Osteocyte (in vitro differentiated cells): Measurements from ENCODE around the gene SART3. TPM values are rescaled to one million over a fixed set of nuclear protein-coding genes. Genes with fewer than 3 reads are reported as not detected.

Experiments
- DNase-seq: peaks from one replicate; pipeline ENCODE4 v3.0.0; 2021; ENCODE audit warnings: mixed read lengths; ENCODE audit not compliant: unreplicated experiment; ENCODE audit errors: extremely low spot score
- H3K27ac Mint-ChIP-seq: one replicate; pipeline ENCODE4 v1.8.0; 2021; ENCODE audit warnings: mild to moderate bottlenecking, mixed read lengths; ENCODE audit not compliant: unreplicated experiment
- H3K27me3 Mint-ChIP-seq: one replicate; pipeline ENCODE4 v1.8.0; 2021; ENCODE audit warnings: mixed read lengths; ENCODE audit not compliant: unreplicated experiment
- H3K36me3 Mint-ChIP-seq: one replicate; pipeline ENCODE4 v1.8.0; 2021; ENCODE audit warnings: mixed read lengths; ENCODE audit not compliant: unreplicated experiment
- H3K4me1 Mint-ChIP-seq: one replicate; pipeline ENCODE4 v1.8.0; 2021; ENCODE audit warnings: mixed read lengths; ENCODE audit not compliant: unreplicated experiment
- H3K4me3 Mint-ChIP-seq: one replicate; pipeline ENCODE4 v1.8.0; 2021; ENCODE audit warnings: mild to moderate bottlenecking, moderate library complexity, mixed read lengths; ENCODE audit not compliant: unreplicated experiment
- H3K9me3 Mint-ChIP-seq: one replicate; pipeline ENCODE4 v1.8.0; 2021; ENCODE audit warnings: mixed read lengths; ENCODE audit not compliant: unreplicated experiment
- total RNA-seq: library from RNA; stranded (reverse); gene quantifications from 2 replicates; pipeline ENCODE4 v1.2.1, GENCODE V29; 2021
- TF ChIP-seq, protein P1 (sequence below): fragments of 200-600 bp; sonication (generic); IDR thresholded peaks from 2 replicates; pipeline ENCODE4 v1.5.0; 2021; ENCODE audit warnings: antibody characterized with exemption, mild to moderate bottlenecking, moderate library complexity

The SART3 gene
- total RNA-seq, 1 donor from 2014 or later = 47.2 TPM

DNA sequence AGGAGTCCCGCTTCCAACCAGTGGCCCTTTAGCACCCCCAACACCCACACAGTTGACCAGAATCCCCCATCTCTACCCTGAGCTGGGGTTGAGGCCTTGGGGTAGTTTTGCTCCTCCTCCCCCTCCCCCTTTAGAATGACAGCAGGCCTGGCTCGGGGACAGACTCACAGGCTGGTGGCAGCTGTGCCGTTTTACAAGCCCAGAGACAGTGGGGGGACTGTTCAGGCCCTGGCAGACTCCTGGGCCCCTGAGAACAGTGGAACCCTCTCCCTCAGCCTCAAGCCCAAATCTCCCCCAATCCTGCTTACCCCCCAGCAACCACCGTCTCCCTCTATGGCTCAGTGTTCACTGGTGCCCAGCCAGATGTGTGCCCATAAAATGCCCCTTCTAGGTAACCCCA is 26.9 kb upstream of the SART3 start:
- Mint-ChIP-seq H3K4me1 (peaks cover 37% of the 10 kb centered on the region), H3K36me3 (no peaks in the 10 kb centered on the region), H3K4me3 (no peak overlapping the region), H3K9me3 (no peaks in the 10 kb centered on the region), H3K27me3 (no peaks in the 10 kb centered on the region), H3K27ac (no peak overlapping the region)
- TF ChIP-seq, protein P1, sequence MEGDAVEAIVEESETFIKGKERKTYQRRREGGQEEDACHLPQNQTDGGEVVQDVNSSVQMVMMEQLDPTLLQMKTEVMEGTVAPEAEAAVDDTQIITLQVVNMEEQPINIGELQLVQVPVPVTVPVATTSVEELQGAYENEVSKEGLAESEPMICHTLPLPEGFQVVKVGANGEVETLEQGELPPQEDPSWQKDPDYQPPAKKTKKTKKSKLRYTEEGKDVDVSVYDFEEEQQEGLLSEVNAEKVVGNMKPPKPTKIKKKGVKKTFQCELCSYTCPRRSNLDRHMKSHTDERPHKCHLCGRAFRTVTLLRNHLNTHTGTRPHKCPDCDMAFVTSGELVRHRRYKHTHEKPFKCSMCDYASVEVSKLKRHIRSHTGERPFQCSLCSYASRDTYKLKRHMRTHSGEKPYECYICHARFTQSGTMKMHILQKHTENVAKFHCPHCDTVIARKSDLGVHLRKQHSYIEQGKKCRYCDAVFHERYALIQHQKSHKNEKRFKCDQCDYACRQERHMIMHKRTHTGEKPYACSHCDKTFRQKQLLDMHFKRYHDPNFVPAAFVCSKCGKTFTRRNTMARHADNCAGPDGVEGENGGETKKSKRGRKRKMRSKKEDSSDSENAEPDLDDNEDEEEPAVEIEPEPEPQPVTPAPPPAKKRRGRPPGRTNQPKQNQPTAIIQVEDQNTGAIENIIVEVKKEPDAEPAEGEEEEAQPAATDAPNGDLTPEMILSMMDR = no peak
- DNase-seq = no peak

DNA sequence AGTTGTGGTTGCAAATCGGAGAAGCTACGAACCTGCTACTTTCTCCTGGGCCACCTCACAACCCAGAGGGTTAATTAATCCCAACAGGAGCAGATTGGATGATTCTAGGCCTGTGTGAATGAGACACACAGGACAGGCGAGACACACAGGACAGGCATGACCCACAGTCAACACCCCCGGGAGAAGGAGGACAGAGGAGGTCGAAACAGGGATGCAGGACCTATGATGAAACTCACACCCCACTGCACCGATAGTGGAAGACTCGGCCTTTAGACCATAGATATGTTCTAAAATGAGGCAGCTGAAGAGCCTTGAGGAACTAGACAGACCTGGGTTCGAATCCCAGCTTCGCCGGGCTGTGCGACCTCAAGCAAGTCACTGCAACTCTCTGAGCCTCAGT is 25.3 kb upstream of the SART3 start:
- peaks cover 39% of the 10 kb centered on the region for H3K4me1 Mint-ChIP-seq
- TF ChIP-seq, protein P1 = no peak
- no peaks in the 10 kb centered on the region for H3K27me3 Mint-ChIP-seq
- no peak overlapping the region for H3K4me3 Mint-ChIP-seq
- no peak for DNase-seq
- H3K27ac Mint-ChIP-seq = no peak overlapping the region
- no peaks in the 10 kb centered on the region for H3K36me3 Mint-ChIP-seq
- H3K9me3 Mint-ChIP-seq = no peaks in the 10 kb centered on the region

DNA sequence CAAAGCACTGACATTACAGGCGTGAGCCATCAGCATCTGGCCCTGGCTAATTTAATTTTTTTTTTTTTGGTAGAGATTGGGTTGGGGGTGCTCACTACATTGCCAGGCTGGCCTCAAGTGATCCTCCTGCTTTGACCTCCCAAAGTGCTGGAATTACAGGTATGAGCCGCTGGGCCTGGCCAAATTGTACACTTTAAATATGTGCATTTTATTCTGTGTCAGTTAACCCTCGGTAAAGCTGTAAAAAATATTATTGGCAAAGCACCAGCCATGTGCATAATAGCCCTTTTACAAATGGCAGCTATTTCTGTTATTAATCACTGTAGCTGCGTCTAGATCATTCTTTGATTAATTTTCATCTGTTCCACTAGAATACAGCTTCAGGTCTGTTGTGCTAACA is 24.9 kb upstream of the SART3 start:
- Mint-ChIP-seq H3K4me3 (no peak overlapping the region), H3K9me3 (no peaks in the 10 kb centered on the region), H3K27ac (no peak overlapping the region), H3K4me1 (peaks cover 37% of the 10 kb centered on the region), H3K36me3 (no peaks in the 10 kb centered on the region), H3K27me3 (no peaks in the 10 kb centered on the region)
- TF ChIP-seq, protein P1 = no peak
- no peak for DNase-seq

DNA sequence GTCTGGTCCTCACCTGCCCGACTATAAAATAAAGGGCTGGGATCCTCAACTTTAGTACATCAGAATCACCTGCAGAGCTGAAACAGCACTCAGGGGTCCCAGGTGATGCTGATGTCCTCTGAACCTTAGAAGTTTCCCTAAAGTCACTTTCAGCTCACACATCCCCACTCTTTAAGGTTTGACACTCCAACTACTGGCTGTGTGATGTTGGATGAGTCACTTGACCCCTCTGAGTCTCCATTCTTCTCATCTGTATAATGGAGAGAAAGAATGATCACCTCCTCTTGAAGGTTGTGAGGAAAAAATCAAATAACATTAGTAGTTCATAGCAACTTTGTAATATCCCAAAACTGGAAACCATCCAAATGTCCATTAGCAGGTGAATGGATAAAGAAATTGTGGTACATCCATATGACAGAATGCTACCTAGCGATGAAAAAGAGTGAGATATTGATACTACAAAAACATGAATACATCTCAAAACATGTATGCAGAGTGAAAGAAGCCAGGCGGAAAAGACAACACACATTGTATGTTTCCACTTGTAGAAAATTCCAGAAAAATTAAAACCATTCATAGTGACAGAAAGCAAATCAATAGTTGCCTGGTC is 23.6 kb upstream of the SART3 start:
- Mint-ChIP-seq H3K27me3 (no peaks in the 10 kb centered on the region), H3K9me3 (no peaks in the 10 kb centered on the region), H3K27ac (peak overlapping the region; percentile 63), H3K36me3 (no peaks in the 10 kb centered on the region), H3K4me3 (no peak overlapping the region), H3K4me1 (peaks cover 42% of the 10 kb centered on the region)
- DNase-seq = no peak
- TF ChIP-seq, protein P1 = no peak

DNA sequence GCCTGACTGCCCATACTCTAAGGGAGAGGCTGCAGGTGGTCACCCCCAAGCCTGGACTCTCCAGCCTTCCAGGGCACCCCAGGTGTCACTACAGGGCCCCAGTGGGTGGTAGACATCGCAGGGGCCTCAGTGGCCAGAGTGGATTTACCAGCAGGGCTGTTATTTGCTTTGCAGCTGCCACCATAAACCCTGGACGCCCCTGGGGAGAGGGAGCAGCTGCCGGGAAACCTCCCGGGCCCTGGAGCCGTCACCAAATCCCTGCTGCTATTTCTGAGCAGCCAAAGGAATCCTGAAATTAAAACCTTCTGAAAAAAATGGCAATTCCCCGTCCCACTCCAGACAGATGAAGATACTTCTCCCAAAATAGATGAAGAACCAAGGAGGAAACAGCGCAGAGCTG is 23.0 kb upstream of the SART3 start:
- no peaks in the 10 kb centered on the region for H3K27me3 Mint-ChIP-seq
- no peak for DNase-seq
- peaks cover 42% of the 10 kb centered on the region for H3K4me1 Mint-ChIP-seq
- H3K9me3 Mint-ChIP-seq = no peaks in the 10 kb centered on the region
- H3K27ac Mint-ChIP-seq = peak overlapping the region; percentile 63
- TF ChIP-seq, protein P1 = no peak
- H3K36me3 Mint-ChIP-seq = no peaks in the 10 kb centered on the region
- no peak overlapping the region for H3K4me3 Mint-ChIP-seq
